Upper lobe of right lung (tissue), 1 donor: ENCODE measurements around the gene ENTREP1. TPM values are rescaled to one million over a fixed set of nuclear protein-coding genes. Genes with fewer than 3 reads are reported as not detected.
"Not testable (repeated sequence)": the region's sequence is repeated elsewhere in the genome, so short reads cannot be mapped to it uniquely, and the experiment has no call there.

Experiments used
- ATAC-seq: fragments of 200-7000 bp; cut with Tn5 transposase; one replicate; pipeline ENCODE4 v1.9.1; 2020; ENCODE audit warnings: mild to moderate bottlenecking, moderate library complexity
- DNase-seq: peaks from one replicate; pipeline ENCODE4 v3.0.0-alpha.2; 2020
- H3K27ac ChIP-seq: fragments of 200-600 bp; one replicate; pipeline ENCODE4 v1.8.0; 2022
- H3K27me3 ChIP-seq: fragments of 200-600 bp; one replicate; pipeline ENCODE4 v1.8.0; 2022; ENCODE audit warnings: mild to moderate bottlenecking
- H3K36me3 ChIP-seq: fragments of 200-600 bp; one replicate; pipeline ENCODE4 v1.8.0; 2022
- H3K4me1 ChIP-seq: fragments of 200-600 bp; one replicate; pipeline ENCODE4 v1.8.0; 2022
- H3K4me3 ChIP-seq: fragments of 200-600 bp; one replicate; pipeline ENCODE4 v1.8.0; 2022; ENCODE audit warnings: mild to moderate bottlenecking
- H3K9me3 ChIP-seq: fragments of 200-600 bp; one replicate; pipeline ENCODE4 v1.8.0; 2022
- intact Hi-C: fragments of 100-400 bp; cut with DNase I; formaldehyde crosslinking; loops from one replicate; pipeline ENCODE4 v1.11.0; 2022
- total RNA-seq: library from RNA; stranded (reverse); fragmentation: NEBNext Ultra II Directional; extraction: Animal tissue kit (Norgen Biotek cat#: 25700); gene quantifications from one replicate; pipeline ENCODE4 v1.2.1, GENCODE V29; 2021
- TF ChIP-seq, protein P1 (sequence below): fragments of 200-600 bp; IDR thresholded peaks from one replicate; pipeline ENCODE4 v1.8.0; 2022; ENCODE audit warnings: antibody characterized with exemption
- donor health status: DM: no; HTN: yes; CAD: no; lungs with severe emphysema.

ENTREP1 gene
- total RNA-seq, 1 donor from 2014 or later = 34.9 TPM

DNA sequence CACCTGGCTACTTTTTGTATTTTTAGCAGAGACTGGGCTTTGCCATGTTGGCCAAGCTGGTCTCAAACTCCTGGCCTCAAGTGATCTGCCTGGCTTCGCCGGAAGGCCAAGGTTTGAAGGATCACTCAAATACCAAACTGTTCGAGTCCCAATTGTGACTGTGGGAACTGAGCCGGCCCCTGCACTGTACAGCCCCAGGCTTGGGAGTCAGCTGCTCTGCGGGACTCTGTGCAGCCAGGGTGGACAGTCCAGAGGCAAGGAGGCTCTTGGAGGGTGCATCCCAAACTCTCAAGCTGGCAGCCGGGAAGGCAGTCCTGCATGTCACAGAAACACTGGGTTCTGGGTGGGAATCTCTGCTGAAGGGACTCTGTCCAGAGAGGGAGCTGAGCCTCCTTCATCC, 109.0 kb downstream of the ENTREP1 start:
- intact Hi-C loops = no loop called here
- no peak overlapping the region for H3K27ac ChIP-seq

GRCh38 chr9:69439654-69440053, 114.6 kb downstream of the ENTREP1 start:
- H3K4me3 ChIP-seq, DNase-seq, ATAC-seq, H3K27me3 ChIP-seq, H3K9me3 ChIP-seq, H3K27ac ChIP-seq, H3K36me3 ChIP-seq, H3K4me1 ChIP-seq, intact Hi-C loops: not testable (repeated sequence)

More for the DNA sequence above, 109.0 kb downstream of the ENTREP1 start:
- TF ChIP-seq, protein P1, sequence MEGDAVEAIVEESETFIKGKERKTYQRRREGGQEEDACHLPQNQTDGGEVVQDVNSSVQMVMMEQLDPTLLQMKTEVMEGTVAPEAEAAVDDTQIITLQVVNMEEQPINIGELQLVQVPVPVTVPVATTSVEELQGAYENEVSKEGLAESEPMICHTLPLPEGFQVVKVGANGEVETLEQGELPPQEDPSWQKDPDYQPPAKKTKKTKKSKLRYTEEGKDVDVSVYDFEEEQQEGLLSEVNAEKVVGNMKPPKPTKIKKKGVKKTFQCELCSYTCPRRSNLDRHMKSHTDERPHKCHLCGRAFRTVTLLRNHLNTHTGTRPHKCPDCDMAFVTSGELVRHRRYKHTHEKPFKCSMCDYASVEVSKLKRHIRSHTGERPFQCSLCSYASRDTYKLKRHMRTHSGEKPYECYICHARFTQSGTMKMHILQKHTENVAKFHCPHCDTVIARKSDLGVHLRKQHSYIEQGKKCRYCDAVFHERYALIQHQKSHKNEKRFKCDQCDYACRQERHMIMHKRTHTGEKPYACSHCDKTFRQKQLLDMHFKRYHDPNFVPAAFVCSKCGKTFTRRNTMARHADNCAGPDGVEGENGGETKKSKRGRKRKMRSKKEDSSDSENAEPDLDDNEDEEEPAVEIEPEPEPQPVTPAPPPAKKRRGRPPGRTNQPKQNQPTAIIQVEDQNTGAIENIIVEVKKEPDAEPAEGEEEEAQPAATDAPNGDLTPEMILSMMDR = no peak
- Histone ChIP-seq H3K9me3 (no peaks in the 10 kb centered on the region), H3K4me1 (no peaks in the 10 kb centered on the region), H3K36me3 (no peaks in the 10 kb centered on the region), H3K27me3 (no peaks in the 10 kb centered on the region), H3K4me3 (no peak overlapping the region)
- DNase-seq = peak; percentile 40
- peak; percentile 13 for ATAC-seq

GRCh38 chr9:69440254-69440955, 115.4 kb downstream of the ENTREP1 start:
- H3K9me3 ChIP-seq, H3K4me3 ChIP-seq, H3K36me3 ChIP-seq, H3K4me1 ChIP-seq, H3K27me3 ChIP-seq, H3K27ac ChIP-seq, intact Hi-C loops, ATAC-seq: not testable (repeated sequence)
- peak; percentile 71 for DNase-seq

Other genes with a start within 250 kb of the ENTREP1 start
- 131 TPM for gene TJP2, start 150.9 kb upstream of the ENTREP1 start, total RNA-seq